Ecto neural progenitor cell (in vitro differentiated cells): ENCODE results near the gene ARHGEF28.

Experiments used
- DNase-seq: peaks from one replicate; pipeline ENCODE4 v3.0.0-alpha.2; 2018; ENCODE audit warnings: low spot score

Gene ARHGEF28

DNA sequence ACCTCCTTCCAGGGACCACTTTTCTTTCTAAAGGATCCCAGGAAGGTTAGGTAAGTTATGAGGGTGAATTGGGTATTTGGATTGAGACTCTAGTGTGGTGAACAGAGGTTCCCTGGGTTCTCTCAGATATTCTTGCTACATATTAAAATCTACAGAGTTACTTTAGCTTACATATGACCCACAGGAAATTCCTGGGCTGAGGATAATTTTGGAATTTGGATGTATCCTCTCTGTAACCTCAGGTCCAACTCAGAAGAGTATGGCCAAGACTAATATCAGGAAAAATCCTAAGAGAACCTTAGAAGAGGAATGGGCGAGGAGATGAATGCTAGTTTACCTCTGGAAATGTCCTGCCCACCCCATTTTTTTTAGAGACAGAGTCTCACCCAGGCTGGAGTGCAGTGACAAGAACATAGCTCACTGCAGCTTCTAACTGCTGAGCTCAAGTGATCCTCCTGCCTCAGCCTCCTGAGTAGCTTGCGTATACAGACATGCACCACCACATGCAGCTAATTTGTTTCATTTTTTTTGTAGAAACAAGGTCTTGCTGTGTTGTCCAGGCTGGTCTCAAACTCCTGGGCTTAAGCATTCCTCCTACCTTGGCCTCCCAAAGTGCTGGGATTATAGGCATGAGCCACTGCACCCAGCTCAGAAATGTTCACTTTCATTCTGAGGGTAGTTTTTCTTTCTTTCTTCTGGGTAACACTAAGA is 196.4 kb downstream of the ARHGEF28 start:
- no peak for DNase-seq

DNA sequence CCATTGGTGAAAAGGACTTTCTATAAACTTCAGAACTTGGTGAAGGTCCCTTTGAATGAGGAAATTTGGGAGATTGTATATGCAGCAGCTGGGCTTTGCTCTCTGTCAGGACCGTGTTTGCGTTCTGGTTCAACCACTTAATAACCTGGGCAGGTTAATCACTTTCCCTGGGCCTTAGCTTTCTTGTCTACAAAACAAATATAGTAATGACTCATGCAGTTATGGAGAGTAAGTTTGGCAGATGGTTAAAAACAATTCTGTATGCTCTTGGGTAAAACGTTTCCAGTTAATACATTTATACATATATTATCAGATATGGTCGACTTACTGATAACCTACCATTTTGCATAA is 197.0 kb downstream of the ARHGEF28 start:
- DNase-seq: no peak

DNA sequence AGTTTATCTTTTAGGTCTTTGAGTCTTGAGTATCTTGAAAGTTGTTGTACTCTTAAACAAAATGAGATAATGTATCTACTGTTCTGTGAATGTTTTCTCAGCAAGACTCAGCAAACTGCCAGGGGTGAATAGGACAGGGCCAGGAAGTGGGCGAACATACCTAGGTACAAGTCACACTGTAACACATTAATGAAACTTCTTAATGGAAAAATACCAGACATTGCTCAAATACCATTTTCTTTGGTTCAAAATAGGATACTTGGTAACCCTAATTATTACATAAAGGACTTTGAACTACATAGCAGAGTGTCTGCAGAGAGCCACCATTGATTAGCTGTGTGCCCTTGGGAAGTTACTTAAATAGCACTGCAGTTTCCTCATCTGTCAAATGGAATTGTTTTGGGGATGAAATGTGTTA is 197.5 kb downstream of the ARHGEF28 start:
- no peak for DNase-seq

DNA sequence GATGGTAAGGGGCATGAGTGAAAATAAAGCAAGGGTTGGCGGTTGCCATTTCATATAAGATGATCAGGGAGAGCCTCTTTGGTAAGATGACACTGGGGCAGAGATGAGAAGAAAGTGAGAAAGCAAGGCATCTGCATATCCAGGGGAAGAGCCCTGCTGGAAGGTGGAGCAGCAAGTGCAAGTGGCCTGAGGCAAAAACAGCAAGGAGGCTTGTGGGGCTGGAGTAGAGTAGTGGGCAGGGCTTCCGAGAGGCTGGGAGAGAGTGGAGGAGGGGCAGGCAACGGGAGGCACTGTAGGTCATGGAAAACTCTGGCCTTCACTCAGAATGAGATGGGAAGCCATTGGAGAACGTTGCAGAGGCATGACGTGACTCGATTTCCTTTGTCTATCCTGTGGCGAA is 199.2 kb downstream of the ARHGEF28 start:
- no peak for DNase-seq

DNA sequence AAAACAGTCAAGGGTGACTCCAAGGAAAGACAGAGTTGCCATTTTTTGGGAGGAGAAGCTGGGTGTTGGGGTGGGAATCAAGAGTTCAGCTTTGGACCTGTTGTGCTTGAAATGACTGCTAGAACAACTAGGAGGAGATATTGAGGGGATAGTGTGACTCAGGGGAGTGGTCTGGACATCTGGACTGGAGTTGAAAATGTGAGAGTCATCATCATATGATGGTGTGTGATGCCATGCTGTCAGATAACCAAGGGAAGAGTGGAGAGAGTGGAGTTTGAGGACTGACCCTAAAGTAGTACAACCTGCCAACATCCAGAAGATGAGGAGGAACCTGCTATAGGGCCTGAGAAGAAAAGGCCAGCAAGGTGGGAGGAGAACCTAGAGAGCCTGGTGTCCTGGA is 199.7 kb downstream of the ARHGEF28 start:
- DNase-seq: no peak

DNA sequence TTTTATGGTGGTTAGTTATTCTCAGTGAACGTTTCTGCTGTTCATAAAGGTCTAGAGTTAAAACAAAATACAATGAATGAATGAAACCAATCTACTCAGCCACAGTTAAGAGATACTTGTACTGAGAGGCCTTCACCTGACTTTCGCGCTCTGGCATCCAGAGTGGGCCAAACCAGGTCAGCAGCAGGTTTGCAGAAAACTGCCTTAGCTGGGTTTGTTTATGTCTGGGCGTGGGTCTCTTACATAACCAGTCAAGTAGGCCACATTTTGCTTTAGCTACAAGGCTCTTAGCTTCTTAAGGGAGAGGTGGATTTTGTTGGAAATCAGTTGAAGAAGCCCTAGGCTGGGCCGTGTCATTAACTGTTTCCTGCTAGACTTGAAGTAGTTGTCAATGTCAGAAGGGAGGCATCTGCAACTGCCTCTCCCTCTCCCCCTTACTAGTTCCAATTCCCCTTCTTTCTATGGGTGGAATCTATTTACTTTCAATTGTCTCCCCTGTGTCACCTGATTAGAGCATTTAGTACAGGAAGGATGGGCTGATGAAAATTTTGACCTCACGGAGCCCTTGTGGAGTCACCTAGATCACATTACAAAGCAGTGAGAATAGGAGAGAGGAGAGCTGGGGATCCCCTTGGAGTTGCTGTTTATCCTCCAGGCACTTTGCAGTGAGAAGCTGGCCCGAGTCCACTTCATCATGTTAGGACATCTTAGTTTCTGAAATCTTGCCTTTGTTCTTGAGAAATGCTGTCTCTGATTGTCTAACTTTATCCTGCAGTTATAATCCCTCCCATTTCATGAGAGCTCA is 200.5 kb downstream of the ARHGEF28 start:
- no peak for DNase-seq

DNA sequence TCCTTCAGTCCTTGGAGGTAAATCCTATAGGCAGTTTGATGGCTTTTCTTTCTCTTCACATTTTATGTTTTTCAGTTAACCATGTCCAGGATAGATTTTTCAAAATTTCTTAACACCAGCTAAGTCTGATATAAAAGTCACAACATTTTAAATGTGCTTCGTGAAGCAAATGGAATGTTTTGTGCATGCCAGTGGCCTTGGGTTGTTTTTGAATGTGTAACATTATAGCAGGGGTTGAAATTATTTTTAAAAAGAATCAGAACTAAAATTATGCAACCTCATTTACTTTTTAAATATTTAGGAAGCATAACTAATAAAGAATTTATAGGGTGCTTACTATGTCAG is 201.1 kb downstream of the ARHGEF28 start:
- DNase-seq: no peak

DNA sequence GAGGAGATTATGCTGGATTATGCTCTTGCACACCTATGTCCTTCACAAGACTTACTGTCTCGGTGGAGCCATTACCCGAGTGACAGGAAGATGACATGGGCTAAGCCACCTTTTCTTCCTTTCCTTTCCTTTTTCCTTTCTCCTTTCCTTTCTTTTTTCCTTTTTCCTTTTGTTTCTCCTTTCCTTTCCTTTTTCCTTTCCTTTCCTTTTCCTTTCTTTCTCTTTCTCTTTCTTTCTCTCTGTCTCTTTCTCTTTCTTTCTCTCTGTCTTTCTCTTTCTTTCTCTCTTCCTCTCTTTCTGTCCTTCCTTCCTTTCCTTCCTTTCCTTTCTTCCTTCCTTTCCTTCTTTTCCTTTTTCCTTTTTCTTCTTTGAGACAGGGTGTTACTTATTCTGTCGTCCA is 202.5 kb downstream of the ARHGEF28 start:
- DNase-seq: no peak

DNA sequence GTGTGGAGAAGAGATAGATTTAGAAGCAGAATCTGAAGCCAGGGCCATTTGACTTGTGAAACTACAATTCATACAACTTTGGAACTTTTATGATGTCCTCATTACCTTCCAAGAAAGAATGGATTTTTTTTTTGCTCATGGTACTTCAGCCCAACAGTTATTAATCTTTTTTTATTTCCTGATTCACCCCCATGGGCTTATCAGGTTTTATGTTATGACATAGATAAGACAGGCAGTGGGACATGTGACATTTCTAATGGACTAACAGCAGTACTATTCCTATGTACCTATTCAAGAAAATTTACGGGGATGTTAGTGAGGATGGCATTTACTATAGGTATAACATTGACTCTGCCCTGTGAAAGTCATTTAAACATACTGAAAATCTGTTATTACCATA is 204.7 kb downstream of the ARHGEF28 start:
- no peak for DNase-seq

DNA sequence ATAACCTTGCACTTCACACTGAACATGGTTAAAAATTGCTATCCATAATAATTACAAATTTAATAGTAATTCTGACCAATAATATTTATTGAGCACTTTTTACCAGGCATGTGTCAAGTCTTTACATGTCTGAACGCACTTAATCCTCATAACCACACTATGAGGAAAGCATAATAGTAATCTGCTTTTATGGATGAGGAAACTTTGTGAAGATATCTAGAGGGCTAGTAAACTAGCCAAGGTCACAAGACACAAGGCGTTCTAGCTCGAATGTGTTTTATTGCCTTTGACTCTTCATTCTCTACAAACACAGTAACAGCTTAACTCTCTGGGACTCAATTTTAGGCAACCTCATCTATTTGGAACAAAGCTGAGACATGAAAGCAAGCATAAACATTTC is 205.1 kb downstream of the ARHGEF28 start:
- no peak for DNase-seq

DNA sequence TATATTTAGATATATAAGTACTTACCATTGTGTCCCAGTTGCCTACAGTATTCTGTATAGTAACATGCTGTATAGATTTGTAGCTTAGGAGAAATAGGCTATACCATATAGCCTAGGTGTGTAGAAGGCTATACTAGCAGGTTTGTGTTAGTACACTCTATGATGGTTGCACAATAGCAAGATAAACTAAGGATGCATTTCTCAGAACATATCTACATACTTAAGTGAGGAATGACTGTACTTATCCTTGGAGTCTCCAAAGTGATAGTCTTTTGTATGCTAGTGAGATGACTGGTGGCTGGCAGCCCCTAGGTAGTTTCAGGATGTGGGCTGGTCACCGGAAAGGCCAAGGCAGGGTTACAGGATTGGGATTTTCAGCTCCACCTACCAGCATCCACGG is 208.7 kb downstream of the ARHGEF28 start:
- DNase-seq: no peak

DNA sequence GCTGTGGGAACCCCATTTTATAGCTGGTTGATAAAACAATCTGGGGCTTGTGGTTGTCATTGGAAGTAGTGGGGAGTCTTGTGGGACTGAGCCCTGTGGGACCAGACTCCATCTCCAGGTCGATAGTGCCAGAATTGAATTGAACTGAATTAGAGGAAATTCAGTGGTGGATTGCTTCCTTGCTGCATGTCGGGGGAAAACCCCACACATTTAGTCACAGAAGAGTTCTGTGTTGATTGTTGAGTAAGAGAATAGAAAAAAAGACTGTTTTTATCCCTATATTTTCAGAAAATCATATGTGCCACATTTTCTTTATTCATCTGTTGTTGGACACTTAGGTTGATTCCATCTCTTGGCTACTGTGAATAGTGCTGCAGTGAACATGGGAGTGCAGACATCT is 209.7 kb downstream of the ARHGEF28 start:
- DNase-seq: no peak

DNA sequence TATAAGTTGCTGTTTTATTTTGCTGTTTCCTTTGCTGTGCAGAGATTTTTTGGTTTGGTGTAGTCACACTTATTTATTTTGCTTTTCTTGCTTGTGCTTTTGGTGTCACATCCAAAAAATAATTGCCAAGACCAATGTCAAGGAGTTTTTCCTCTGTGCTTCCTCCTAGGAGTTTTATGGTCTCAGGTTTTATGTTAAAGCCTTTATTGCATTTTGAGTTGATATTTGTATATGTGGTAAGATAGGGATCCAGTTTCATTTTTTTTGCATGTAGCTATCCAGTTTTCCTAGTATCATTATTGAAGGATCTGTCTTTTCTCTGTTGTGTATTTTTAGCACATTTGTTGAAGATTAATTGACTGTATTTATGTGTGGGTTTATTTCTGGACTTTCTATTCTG is 210.6 kb downstream of the ARHGEF28 start:
- DNase-seq: no peak

DNA sequence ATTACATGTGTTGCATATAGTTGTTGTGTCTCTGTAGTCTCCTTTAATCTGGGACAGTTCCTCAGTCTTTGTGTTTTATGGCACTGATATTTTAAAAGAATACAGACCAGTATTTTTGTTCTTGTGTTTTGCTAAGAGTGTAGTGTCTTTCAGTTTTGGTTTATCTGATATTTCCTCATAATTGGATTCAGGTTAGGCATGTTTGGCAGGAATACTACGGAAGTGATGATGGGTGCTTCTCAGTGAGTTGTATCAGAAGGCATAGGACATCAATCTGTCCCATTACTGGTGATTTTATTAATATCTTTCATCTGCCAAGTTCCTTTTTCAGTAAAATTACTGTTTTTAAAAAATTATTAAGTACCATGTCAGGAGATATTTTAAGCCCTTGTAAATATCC is 212.9 kb downstream of the ARHGEF28 start:
- DNase-seq: no peak

DNA sequence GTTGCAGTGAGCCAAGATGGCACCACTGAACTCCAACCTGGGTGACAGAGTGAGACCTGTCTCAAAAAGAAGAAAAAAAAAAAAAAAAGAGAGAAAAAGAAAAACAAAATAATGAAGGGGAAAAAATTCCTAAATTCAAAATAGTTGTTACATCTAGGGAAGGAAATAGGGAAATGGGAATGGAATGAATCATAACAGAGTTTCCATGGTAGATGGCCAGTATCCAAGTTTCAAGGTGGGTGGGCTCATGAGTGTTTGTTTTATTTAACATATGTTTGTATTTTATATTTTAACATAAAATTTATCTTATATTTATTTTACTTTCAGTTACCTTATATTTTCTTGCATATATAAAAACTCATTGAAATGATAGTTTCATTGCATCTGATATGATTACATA is 215.6 kb downstream of the ARHGEF28 start:
- no peak for DNase-seq

DNA sequence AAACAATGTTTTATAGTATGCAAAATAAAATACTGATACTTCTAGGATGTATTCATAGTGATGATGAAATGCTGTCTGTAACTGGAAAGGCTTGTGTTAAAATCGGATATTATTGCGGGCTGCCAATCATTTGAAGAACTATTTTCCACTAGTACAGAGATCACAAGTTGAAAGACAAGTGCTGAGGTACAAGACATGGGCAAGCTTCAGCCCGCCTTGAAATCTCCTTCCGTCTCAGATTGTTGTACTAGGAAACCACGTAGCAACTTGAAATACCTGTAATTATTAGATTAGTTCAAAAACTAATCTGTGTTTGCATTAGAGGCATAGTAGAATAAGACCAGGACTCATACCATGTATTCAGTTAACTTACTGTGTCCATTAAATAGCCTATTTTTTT is 218.2 kb downstream of the ARHGEF28 start:
- DNase-seq: no peak

DNA sequence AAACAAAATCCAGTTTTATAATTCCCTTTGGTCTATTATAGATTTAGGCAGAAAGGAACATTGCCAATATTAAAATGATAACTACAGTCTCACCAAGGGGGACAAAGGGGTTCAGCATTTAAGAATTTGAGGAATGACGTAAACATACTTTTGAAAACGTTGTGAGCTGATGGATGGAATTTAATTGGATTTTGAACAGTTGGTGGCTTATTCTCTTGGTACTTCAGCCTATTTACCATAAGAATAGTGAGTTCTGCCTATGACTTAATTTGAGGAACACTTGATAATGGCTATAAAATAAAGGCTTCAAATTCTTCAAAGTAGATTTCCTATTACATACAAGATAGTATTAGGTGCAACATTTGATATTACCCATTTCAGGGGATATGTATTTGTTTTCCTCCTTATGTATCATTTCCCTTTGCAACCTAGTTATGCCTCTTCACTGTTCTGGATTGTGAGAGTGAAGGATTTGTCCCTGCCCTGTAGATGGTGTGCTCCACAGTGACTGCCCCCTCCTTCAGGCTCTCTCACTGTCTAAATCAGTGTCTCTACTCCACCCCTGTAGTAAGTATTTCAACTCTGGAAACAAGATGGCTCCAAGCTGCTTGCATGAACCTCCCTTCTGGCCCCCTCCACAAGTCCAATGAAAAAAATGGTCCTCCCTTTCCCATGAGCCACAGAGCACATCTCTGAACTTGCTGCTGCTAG is 225.6 kb downstream of the ARHGEF28 start:
- DNase-seq: no peak

DNA sequence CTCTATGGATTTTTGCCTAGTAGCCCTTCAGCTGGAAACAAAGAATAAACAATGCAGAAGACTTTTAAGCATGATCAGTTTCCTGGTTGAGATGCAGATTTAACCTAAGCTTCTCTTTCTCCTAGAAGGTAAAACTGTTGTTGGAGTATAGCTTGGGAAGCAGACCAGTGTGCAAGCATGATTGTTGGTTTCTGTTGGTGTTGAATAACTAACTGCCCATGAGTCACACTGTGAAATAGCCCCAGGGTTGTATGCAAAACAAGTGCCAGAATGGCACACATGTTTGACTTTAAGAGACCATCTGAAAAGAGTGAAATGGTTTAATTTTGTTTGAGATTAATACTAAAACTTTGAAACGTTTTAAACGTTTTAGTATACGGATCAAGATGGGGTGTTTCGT is 227.1 kb downstream of the ARHGEF28 start:
- no peak for DNase-seq

DNA sequence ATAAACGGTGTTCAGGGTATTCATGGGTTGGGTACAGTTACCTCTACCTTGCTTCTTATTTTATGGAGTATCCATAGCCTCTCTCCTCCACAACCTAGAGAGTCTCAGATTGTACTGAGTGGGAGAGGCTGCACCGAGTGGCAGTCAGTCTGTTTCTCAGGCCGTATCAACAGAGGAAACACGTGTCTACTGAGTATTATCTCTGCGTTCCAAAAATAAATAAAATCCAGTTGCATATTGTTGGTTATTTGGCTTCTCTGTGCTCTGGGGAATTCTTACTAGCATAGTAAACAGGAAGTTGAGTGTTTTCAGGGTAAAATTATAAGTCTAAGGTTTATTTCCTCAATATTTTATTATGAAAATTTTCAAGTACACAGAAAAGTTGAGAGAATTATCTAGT is 231.0 kb downstream of the ARHGEF28 start:
- DNase-seq: no peak

DNA sequence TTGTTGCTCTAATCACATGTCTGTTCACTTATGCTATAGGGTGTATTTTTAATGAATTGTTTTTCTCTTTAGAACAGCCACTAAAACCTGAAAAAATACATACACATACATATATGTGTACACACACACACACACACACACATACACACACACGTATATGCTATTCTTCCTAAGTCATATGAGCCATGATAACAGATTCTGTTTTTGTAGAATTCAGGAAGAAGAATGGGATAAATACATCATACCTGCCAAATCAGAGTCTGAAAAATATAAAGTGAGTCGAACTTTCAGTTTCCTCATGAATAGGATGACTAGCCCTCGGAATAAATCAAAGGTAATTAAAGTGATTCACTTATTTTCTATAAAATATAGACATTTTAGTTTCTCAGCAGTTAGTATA is 231.4 kb downstream of the ARHGEF28 start:
- no peak for DNase-seq

DNA sequence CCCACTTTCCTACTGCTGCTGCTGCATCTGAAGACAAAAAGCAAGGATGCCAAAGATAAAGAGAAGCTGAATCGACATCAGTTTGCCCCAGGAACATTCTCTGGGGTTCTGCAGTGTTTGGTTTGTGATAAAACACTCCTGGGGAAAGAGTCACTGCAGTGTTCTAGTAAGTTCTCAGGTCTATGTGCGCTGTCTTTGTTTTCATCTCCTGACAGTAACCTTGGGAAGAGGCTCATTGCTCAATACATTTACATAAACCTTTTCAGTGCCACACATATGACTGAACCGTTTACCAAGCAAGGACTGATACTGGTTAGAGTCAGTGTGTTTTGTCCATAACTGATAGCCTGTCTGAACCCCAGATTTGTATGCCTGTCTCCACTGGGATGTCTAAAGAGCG is 232.1 kb downstream of the ARHGEF28 start:
- no peak for DNase-seq

DNA sequence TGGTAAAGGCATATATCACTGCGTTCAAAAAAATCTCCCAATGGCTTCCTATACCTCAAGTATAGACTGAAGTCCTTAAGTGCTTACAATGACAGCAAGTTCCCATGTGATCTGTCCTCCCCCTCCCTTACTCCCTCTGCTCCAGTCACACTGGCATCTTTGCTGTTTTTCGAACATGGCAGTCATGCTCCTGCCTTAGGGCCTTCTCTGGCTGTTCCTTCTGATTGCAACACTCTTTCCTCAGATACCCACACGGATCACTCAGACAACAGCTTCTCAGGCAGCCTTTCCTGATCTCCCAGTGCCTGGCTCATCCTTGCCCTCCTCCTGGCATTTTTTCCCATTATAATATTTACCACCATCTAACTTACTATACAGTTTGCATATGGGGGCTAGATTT is 232.8 kb downstream of the ARHGEF28 start:
- no peak for DNase-seq

DNA sequence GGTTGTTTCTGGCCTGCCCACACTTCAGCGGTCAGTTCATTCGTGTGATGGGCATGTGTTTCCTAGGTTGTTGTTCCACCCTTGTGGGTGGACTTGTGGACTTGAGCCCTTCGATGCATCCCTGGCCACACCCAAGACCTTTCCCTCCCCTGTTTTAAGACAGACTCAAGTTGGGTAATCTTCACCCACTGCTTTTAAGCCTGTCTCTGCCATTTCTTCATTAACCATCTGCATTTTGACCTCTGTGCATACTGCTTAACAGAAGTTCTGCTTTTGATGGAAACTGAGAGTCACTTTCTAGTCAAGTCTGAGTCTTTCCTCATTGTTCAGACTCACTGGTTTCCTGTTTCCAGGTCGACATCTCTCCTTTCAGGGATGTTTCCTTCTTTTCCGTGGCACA is 233.7 kb downstream of the ARHGEF28 start:
- DNase-seq: no peak
